NCI-H2081 (cell line): ENCODE measurements around the gene SLC4A7.

Source experiments
- DNase-seq, 2 experiments: peaks; one replicate each; lab custom pipeline; 2025; lab: John Stamatoyannopoulos, UW

The SLC4A7 gene

DNA sequence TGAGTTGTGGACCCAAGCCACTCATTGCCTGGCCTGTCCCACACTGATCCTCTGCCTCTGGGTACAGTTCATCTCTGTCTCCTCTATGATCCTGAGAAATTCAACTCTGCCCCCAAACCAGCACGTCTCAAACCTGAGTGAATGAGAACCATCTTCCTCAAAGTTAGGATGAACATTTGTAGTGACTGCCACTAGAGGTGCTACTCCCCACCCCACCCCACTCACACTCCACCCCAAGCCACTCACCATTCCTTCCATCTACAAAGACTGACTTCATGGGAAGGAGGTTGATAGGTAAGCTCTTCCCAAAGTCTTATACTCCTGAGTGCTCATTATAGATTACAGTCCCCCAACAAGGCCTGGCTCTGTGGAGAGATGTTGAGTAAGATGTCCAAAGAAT lies 158.8 kb downstream of the SLC4A7 start:
- DNase-seq, result no peak

DNA sequence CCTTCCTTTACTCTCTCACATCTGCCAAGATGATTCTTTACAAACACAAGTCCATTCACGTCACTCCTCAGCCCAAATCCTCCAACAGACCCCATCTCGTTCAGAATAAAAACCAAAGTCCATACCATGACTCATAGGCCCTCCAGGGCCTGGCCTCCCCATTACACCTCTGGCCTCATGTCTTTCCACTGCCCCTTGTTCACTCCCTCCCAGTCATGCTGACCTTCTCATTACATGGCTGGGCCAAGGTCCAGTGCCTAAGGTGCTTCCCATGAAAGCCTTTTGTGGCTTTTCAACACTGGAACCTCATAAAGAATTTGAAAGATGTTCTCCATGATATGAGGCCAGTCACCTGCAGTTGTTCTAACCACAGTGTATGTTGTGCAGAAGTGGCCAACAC lies 159.5 kb downstream of the SLC4A7 start:
- no peak for DNase-seq

DNA sequence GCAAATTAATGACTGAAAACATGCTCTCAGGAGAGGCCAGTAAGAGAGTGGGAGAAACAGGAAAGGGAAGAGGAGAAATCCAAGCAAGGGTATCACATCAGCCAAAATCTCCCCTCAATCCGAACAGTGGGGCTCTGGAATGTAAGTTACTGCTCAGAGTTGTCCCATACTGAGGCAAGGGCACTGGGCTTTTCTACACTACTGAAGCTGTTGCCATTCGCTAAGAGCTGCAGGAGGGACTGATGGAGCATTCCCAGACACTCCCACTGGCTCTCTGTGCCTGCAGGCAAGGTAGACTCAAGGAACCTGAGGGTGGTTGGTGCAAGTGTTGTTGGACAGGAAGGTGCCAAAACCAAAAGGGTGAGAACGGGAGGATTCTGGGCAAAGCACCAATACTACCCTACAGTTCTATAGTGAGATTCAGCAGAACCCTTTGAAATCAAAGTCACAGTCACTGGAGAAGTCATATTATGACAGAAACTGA lies 161.1 kb downstream of the SLC4A7 start:
- no peak for DNase-seq
